Type B pancreatic cell (in vitro differentiated cells): ENCODE data around the gene SCEL. TPM values are rescaled to one million over a fixed set of nuclear protein-coding genes. Genes with fewer than 3 reads are reported as not detected.

Experiments
- DNase-seq: peaks from one replicate; pipeline ENCODE4 v3.0.0; 2021; ENCODE audit warnings: mixed read lengths; ENCODE audit not compliant: unreplicated experiment; ENCODE audit errors: extremely low spot score
- H3K27ac Mint-ChIP-seq: 2 replicates; pipeline ENCODE4 v1.8.0; 2021; ENCODE audit warnings: mild to moderate bottlenecking, mixed read lengths
- H3K27me3 Mint-ChIP-seq: 2 replicates; pipeline ENCODE4 v1.8.0; 2021; ENCODE audit warnings: mixed read lengths
- H3K36me3 Mint-ChIP-seq: 2 replicates; pipeline ENCODE4 v1.8.0; 2021; ENCODE audit warnings: mixed read lengths
- H3K4me1 Mint-ChIP-seq: one replicate; pipeline ENCODE4 v1.8.0; 2021; ENCODE audit warnings: mixed read lengths; ENCODE audit not compliant: unreplicated experiment
- H3K4me3 Mint-ChIP-seq: 2 replicates; pipeline ENCODE4 v1.8.0; 2021; ENCODE audit warnings: mild to moderate bottlenecking, mixed read lengths
- H3K9me3 Mint-ChIP-seq: 2 replicates; pipeline ENCODE4 v1.8.0; 2021; ENCODE audit warnings: mixed read lengths
- CTCF ChIP-seq: fragments of 200-600 bp; sonication (generic); conservative IDR thresholded peaks from 2 replicates; pipeline ENCODE4 v1.5.0; 2021; ENCODE audit warnings: antibody characterized with exemption, mild to moderate bottlenecking
- total RNA-seq: library from RNA; stranded (reverse); gene quantifications from 2 replicates; pipeline ENCODE4 v1.2.1, GENCODE V29; 2021; ENCODE audit warnings: low replicate concordance

SCEL gene
- total RNA-seq, 1 donor from 2014 or later: 102 TPM

GRCh38 chr13:77521595-77522367 is 13.7 kb upstream of the SCEL start:
- H3K36me3 Mint-ChIP-seq: no peaks in the 10 kb centered on the region
- no peak for DNase-seq
- TF ChIP-seq CTCF: no peak
- peak overlapping the region; percentile 71 for H3K4me3 Mint-ChIP-seq
- peaks cover 8% of the 10 kb centered on the region for H3K9me3 Mint-ChIP-seq
- H3K27ac Mint-ChIP-seq: peak overlapping the region; percentile 98
- H3K27me3 Mint-ChIP-seq: no peaks in the 10 kb centered on the region
- peaks cover 11% of the 10 kb centered on the region for H3K4me1 Mint-ChIP-seq

GRCh38 chr13:77522444-77522843 is 13.1 kb upstream of the SCEL start:
- Mint-ChIP-seq H3K36me3 (no peaks in the 10 kb centered on the region), H3K27me3 (no peaks in the 10 kb centered on the region), H3K4me1 (peaks cover 11% of the 10 kb centered on the region), H3K4me3 (peak overlapping the region; percentile 71), H3K9me3 (peaks cover 8% of the 10 kb centered on the region), H3K27ac (peak overlapping the region; percentile 98)
- TF ChIP-seq CTCF: no peak
- DNase-seq: no peak

GRCh38 chr13:77523386-77523785 is 12.1 kb upstream of the SCEL start:
- peaks cover 11% of the 10 kb centered on the region for H3K4me1 Mint-ChIP-seq
- no peak for DNase-seq
- peaks cover 8% of the 10 kb centered on the region for H3K9me3 Mint-ChIP-seq
- peak overlapping the region; percentile 98 for H3K27ac Mint-ChIP-seq
- H3K36me3 Mint-ChIP-seq: no peaks in the 10 kb centered on the region
- H3K27me3 Mint-ChIP-seq: no peaks in the 10 kb centered on the region
- H3K4me3 Mint-ChIP-seq: peak overlapping the region; percentile 61
- no peak for TF ChIP-seq CTCF

GRCh38 chr13:77523834-77524728 is 11.4 kb upstream of the SCEL start:
- H3K4me3 Mint-ChIP-seq: peak overlapping the region; percentile 61
- no peaks in the 10 kb centered on the region for H3K36me3 Mint-ChIP-seq
- TF ChIP-seq CTCF: no peak
- H3K27me3 Mint-ChIP-seq: no peaks in the 10 kb centered on the region
- peak overlapping the region; percentile 98 for H3K27ac Mint-ChIP-seq
- H3K4me1 Mint-ChIP-seq: peaks cover 11% of the 10 kb centered on the region
- H3K9me3 Mint-ChIP-seq: peaks cover 8% of the 10 kb centered on the region
- DNase-seq: no peak

GRCh38 chr13:77528414-77528813 is 7.1 kb upstream of the SCEL start:
- H3K36me3 Mint-ChIP-seq: no peaks in the 10 kb centered on the region

More at GRCh38 chr13:77528414-77528813, 7.1 kb upstream of the SCEL start:
- Mint-ChIP-seq H3K27me3 (no peaks in the 10 kb centered on the region), H3K4me1 (peaks cover 4% of the 10 kb centered on the region), H3K9me3 (peaks cover 4% of the 10 kb centered on the region), H3K4me3 (no peak overlapping the region), H3K27ac (no peak overlapping the region)
- TF ChIP-seq CTCF: no peak
- DNase-seq: no peak
